Esophagus muscularis mucosa (tissue), 4 donors: ENCODE results near the gene PRPF40A. TPM values are rescaled to one million over a fixed set of nuclear protein-coding genes. Genes with fewer than 3 reads are reported as not detected.
"Not testable (repeated sequence)": the region's sequence is repeated elsewhere in the genome, so short reads cannot be mapped to it uniquely, and the experiment has no call there.

Experiments used
- DNase-seq: peaks from one replicate; pipeline ENCODE4 v3.0.0-alpha.2; 2017; ENCODE audit errors: extremely low spot score
- H3K27ac ChIP-seq, 4 donors: fragments of 200-600 bp; sonication (generic); replicated peaks in 1 of 4; 1 replicate in 3 of 4; 2 replicates in 1 of 4; pipeline ENCODE4 v1.5.1; 2016 to 2019; ENCODE audit warnings: mild to moderate bottlenecking in 1 of 4
- H3K27me3 ChIP-seq, 4 donors: fragments of 200-600 bp; sonication (generic); one replicate each; pipeline versions ENCODE4 v1.5.1 to v1.6.0; 2016 to 2019
- H3K36me3 ChIP-seq, 4 donors: fragments of 200-600 bp; sonication (generic); one replicate each; pipeline ENCODE4 v1.5.1; 2016 to 2019
- H3K4me1 ChIP-seq, 4 donors: fragments of 200-600 bp; sonication (generic); one replicate each; pipeline ENCODE4 v1.5.1; 2016 to 2019
- H3K4me3 ChIP-seq, 4 donors: fragments of 200-600 bp; sonication (generic); 1 replicate in 2 of 4; 2 replicates in 2 of 4; pipeline ENCODE4 v1.5.1; 2016 to 2019; ENCODE audit warnings: mild to moderate bottlenecking in 4 of 4, moderate library complexity in 1 of 4
- H3K9me3 ChIP-seq, 4 donors: fragments of 200-600 bp; sonication (generic); 1 replicate in 3 of 4; 2 replicates in 1 of 4; pipeline ENCODE4 v1.5.1; 2016 to 2019
- EP300 ChIP-seq: sonication (generic); formaldehyde crosslinking; IDR thresholded peaks from one replicate; pipeline ENCODE4 v1.6.1; 2017; ENCODE audit warnings: antibody characterized with exemption
- POLR2A ChIP-seq: fragments of 450-650 bp; IDR thresholded peaks from one replicate; pipeline ENCODE4 v1.6.1; 2017; ENCODE audit warnings: antibody characterized with exemption, moderate library complexity, mild to moderate bottlenecking, low read depth
- POLR2AphosphoS5 ChIP-seq, 2 donors: sonication (generic); formaldehyde crosslinking; IDR thresholded peaks; one replicate each; pipeline ENCODE4 v1.6.1; 2017; ENCODE audit warnings: antibody characterized with exemption in 2 of 2
- WGBS: methylation state at CpG from one replicate; pipeline ENCODE4 v1.1.5; 2018; 5-methylcytosine and 5-hydroxymethylcytosine counted together
- intact Hi-C: fragments of 100-400 bp; cut with DNase I; formaldehyde crosslinking; loops from one replicate; pipeline ENCODE4 v1.15.1; 2023
- total RNA-seq, 4 donors: library from RNA; depleted of rRNA; stranded (reverse); fragments of >200 nt; gene quantifications; one replicate each; pipeline versions ENCODE4 v1.1.0 to v1.2.1, GENCODE V29; 2016
- TF ChIP-seq, protein P1 (sequence below), 3 experiments: fragments of 200-600 bp in 2 of 3; fragments of 450-650 bp in 1 of 3; sonication (generic) in 2 of 3; IDR thresholded peaks; one replicate each; pipeline ENCODE4 v1.5.1; 2017 to 2019; ENCODE audit warnings: antibody characterized with exemption in 3 of 3, mild to moderate bottlenecking in 2 of 3, moderate library complexity in 1 of 3

PRPF40A gene
- 10 to 100 TPM; 46.1 to 66.1 (median 53.2) TPM for total RNA-seq

- peaks cover 0 to 30% (median 11%) of the 10 kb centered on the region in 4 donors for H3K36me3 ChIP-seq
- no peaks in the 10 kb centered on the region for H3K9me3 ChIP-seq
- intact Hi-C loops, result no loop called here
- WGBS, result under 1% methylated on average over 46 of the region's 71 CpGs
- TF ChIP-seq, protein P1, sequence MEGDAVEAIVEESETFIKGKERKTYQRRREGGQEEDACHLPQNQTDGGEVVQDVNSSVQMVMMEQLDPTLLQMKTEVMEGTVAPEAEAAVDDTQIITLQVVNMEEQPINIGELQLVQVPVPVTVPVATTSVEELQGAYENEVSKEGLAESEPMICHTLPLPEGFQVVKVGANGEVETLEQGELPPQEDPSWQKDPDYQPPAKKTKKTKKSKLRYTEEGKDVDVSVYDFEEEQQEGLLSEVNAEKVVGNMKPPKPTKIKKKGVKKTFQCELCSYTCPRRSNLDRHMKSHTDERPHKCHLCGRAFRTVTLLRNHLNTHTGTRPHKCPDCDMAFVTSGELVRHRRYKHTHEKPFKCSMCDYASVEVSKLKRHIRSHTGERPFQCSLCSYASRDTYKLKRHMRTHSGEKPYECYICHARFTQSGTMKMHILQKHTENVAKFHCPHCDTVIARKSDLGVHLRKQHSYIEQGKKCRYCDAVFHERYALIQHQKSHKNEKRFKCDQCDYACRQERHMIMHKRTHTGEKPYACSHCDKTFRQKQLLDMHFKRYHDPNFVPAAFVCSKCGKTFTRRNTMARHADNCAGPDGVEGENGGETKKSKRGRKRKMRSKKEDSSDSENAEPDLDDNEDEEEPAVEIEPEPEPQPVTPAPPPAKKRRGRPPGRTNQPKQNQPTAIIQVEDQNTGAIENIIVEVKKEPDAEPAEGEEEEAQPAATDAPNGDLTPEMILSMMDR (IDR thresholded peaks at IDR 0.05), result no peak
- peak; percentile 65 for TF ChIP-seq POLR2A
- no peak for TF ChIP-seq EP300
- peak; percentile 97 for TF ChIP-seq POLR2AphosphoS5 (IDR thresholded peaks at IDR 0.05)
- peak within 1 kb of the TSS; percentile 83 to 96 (median 88) for H3K4me3 ChIP-seq
- H3K4me1 ChIP-seq, result peaks cover 31 to 54% (median 52%) of the 10 kb centered on the region in 4 donors
- no peaks in the 10 kb centered on the region for H3K27me3 ChIP-seq
- DNase-seq, result peak; percentile 100
- peak within 1 kb of the TSS; percentile 95 to 98 (median 96) for H3K27ac ChIP-seq
Measured at GRCh38 chr2:152717228-152718075, at the start of gene PRPF40A. Gene PRPF40A, minus strand, starts transcription at chr2:152717461. Its CDS starts 22 bp downstream, at chr2:152717439.

- peaks cover 0 to 11% (median 8%) of the 10 kb centered on the region in 4 donors for H3K4me1 ChIP-seq
- H3K4me3 ChIP-seq, result no peak overlapping the region
- no peaks in the 10 kb centered on the region for H3K9me3 ChIP-seq
- DNase-seq, result no peak
- WGBS, result 50% methylated on average over 1 of the region's 1 CpG
- H3K27me3 ChIP-seq, result no peaks in the 10 kb centered on the region
- H3K27ac ChIP-seq, result no peak overlapping the region
- TF ChIP-seq POLR2A (no peak), POLR2AphosphoS5 (IDR thresholded peaks at IDR 0.05) (no peak), EP300 (no peak)
- TF ChIP-seq, protein P1 (IDR thresholded peaks at IDR 0.05), result no peak
- H3K36me3 ChIP-seq, result peaks cover 0 to 15% (median 4%) of the 10 kb centered on the region in 4 donors
- intact Hi-C loops, result no loop called here
Measured at GRCh38 chr2:152766928-152767327, 49.7 kb upstream of the PRPF40A start.

DNA sequence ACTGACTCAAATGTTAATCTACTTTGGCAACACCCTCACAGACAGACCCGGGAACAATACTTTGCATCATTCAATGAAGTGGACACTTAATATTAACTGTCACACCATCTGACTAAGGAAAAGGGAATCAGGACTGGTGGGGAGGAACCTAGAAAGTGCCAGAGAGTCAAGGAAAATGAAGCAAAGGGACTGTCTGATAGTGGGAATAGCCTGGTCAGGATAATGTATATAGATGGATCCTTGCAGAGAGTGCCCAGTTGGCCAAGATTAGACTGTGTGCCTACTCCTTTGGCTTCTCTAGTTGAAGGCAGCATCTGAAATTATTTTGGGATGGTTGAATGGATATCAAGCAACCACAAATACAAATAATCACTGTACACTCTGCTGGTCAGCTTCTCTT, 46.4 kb upstream of the PRPF40A start:
- DNase-seq, result no peak
- whole genome bisulfite sequencing, result 89% methylated on average over 1 of the region's 1 CpG
- H3K4me1 ChIP-seq, result peaks cover 0 to 11% (median 8%) of the 10 kb centered on the region in 4 donors
- no peak overlapping the region for H3K4me3 ChIP-seq
- peaks cover 0 to 26% (median 7%) of the 10 kb centered on the region in 4 donors for H3K36me3 ChIP-seq
- H3K9me3 ChIP-seq, result no peaks in the 10 kb centered on the region
- intact Hi-C loops, result no loop called here
- no peak overlapping the region for H3K27ac ChIP-seq
- no peaks in the 10 kb centered on the region for H3K27me3 ChIP-seq
- no peak for TF ChIP-seq POLR2AphosphoS5 (IDR thresholded peaks at IDR 0.05)
- no peak for TF ChIP-seq EP300
- TF ChIP-seq POLR2A, result no peak
- TF ChIP-seq, protein P1 (IDR thresholded peaks at IDR 0.05), result no peak

DNA sequence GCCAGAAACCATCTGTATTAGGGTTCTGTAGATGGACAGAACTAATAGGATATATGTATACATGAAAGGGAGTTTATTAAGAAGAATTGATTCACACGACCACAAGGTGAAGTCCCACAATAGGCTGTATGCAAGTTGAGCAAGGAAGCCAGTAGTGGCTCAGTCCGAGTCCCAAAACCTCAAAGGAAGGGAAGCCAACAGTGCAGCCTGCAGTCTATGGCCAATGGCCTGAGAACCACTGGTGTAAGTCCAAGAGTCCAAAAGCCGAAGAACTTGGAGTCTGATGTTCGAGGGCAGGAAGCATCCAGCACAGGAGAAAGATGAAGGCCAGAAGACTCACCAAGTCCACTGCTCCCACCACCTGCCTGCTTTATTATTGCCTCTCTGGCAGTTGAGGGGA, 45.9 kb upstream of the PRPF40A start:
- H3K27me3 ChIP-seq, H3K9me3 ChIP-seq, H3K4me3 ChIP-seq, DNase-seq, intact Hi-C loops, H3K27ac ChIP-seq: not testable (repeated sequence)
- Histone ChIP-seq H3K36me3 (peaks cover 0 to 30% (median 7%) of the 10 kb centered on the region in 4 donors), H3K4me1 (peaks cover 0 to 11% (median 8%) of the 10 kb centered on the region in 4 donors)
- 93% methylated on average over 4 of the region's 4 CpGs for WGBS

DNA sequence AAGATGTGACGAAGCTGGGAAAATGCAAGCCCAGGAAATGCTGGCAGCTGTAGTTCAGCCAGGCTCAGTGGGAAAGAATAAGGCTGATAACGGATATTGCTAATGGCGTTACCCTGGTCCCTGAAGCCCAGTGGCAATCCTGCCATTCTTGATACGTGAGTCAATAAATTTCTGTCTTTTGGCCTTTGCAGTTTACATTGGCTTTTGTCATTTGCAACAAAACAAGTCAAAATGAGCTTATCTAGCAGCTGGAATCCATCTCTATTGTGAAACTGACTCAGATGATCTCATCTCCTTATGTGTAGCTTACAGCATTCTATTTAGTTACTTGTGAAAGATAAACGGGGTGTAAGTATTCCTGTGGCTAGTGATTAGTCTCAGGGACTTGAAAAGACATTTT, 44.9 kb upstream of the PRPF40A start:
- H3K4me3 ChIP-seq, result no peak overlapping the region
- 77% methylated on average over 5 of the region's 5 CpGs for WGBS
- H3K4me1 ChIP-seq, result peaks cover 0 to 11% (median 7%) of the 10 kb centered on the region in 4 donors
- peaks cover 0 to 30% (median 9%) of the 10 kb centered on the region in 4 donors for H3K36me3 ChIP-seq
- TF ChIP-seq POLR2AphosphoS5 (IDR thresholded peaks at IDR 0.05), result peak in 1 of 2 donors; percentile 61
- TF ChIP-seq, protein P1 (IDR thresholded peaks at IDR 0.05), result no peak
- intact Hi-C loops, result no loop called here
- no peaks in the 10 kb centered on the region for H3K27me3 ChIP-seq
- H3K9me3 ChIP-seq, result no peaks in the 10 kb centered on the region
- DNase-seq, result no peak
- H3K27ac ChIP-seq, result peak overlapping the region in 2 of 4 donors; percentile 18 to 27
